Measurements from ENCODE around the gene TWIST1. TPM values are rescaled to one million over a fixed set of nuclear protein-coding genes. Genes with fewer than 3 reads are reported as not detected.

The TWIST1 gene
- total RNA-seq, 1 donor from 2014 or later = 11.5 TPM

DNA sequence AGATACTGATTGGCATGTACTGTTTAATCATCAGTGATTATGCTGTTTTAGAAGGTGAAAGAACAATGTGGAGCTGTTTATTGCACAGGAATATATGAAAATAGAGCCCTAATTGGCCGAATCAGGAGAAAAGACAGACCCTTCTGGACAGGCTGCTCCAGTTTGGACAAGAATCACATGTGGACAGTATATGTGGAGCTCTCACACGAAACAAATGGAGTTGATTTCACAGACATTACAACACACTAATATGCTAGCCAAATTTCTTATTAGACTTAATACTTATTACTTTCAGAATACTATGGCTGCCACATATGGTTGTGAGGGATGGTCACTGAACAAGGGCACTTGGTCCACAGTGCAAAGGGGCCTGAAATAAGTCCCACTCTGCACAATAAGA is 15.5 kb downstream of the TWIST1 start:
- no peak for DNase-seq (ENCODE audit: extremely low spot score in 2 of 2)
- Histone ChIP-seq H3K27ac (no peak overlapping the region), H3K9me3 (no peaks in the 10 kb centered on the region), H3K4me1 (peaks cover 7% of the 10 kb centered on the region), H3K36me3 (no peaks in the 10 kb centered on the region), H3K27me3 (no peaks in the 10 kb centered on the region), H3K4me3 (no peak overlapping the region)
- intact Hi-C loops (cut with DNase I) = no loop called here
- TF ChIP-seq, protein P1, sequence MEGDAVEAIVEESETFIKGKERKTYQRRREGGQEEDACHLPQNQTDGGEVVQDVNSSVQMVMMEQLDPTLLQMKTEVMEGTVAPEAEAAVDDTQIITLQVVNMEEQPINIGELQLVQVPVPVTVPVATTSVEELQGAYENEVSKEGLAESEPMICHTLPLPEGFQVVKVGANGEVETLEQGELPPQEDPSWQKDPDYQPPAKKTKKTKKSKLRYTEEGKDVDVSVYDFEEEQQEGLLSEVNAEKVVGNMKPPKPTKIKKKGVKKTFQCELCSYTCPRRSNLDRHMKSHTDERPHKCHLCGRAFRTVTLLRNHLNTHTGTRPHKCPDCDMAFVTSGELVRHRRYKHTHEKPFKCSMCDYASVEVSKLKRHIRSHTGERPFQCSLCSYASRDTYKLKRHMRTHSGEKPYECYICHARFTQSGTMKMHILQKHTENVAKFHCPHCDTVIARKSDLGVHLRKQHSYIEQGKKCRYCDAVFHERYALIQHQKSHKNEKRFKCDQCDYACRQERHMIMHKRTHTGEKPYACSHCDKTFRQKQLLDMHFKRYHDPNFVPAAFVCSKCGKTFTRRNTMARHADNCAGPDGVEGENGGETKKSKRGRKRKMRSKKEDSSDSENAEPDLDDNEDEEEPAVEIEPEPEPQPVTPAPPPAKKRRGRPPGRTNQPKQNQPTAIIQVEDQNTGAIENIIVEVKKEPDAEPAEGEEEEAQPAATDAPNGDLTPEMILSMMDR (IDR thresholded peaks at IDR 0.05) = no peak
- TF ChIP-seq POLR2A (IDR thresholded peaks at IDR 0.05) = no peak
- no peak for TF ChIP-seq POLR2AphosphoS5 (IDR thresholded peaks at IDR 0.05; ENCODE audit: insufficient read depth in 1 of 2, low read depth in 1 of 2)

DNA sequence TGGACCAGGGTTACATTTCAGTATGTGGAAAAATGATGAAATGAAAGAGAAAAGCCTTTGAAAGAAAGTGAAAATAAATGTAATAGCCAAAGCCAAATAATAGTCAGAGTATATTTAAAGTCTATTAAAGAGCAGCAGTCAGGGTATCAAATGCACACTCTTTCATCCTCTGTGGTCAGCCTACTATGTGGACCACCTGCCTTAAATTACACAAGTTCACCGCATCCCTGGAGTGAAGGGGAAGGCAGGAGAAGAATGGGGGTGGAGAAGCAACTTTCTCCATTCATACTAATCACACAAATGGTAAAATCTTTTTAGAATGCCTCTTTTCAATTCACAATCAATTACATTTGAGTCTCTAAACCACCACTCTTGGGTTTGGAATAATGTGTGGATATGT is 16.0 kb downstream of the TWIST1 start:
- Histone ChIP-seq H3K27me3 (no peaks in the 10 kb centered on the region), H3K27ac (no peak overlapping the region), H3K9me3 (no peaks in the 10 kb centered on the region), H3K4me1 (peaks cover 3% of the 10 kb centered on the region), H3K36me3 (no peaks in the 10 kb centered on the region), H3K4me3 (no peak overlapping the region)
- TF ChIP-seq POLR2A (IDR thresholded peaks at IDR 0.05) (no peak), POLR2AphosphoS5 (IDR thresholded peaks at IDR 0.05; ENCODE audit: insufficient read depth in 1 of 2, low read depth in 1 of 2) (no peak)
- TF ChIP-seq, protein P1 (IDR thresholded peaks at IDR 0.05) = no peak
- intact Hi-C loops (cut with DNase I) = no loop called here
- DNase-seq (ENCODE audit: extremely low spot score in 2 of 2) = no peak

DNA sequence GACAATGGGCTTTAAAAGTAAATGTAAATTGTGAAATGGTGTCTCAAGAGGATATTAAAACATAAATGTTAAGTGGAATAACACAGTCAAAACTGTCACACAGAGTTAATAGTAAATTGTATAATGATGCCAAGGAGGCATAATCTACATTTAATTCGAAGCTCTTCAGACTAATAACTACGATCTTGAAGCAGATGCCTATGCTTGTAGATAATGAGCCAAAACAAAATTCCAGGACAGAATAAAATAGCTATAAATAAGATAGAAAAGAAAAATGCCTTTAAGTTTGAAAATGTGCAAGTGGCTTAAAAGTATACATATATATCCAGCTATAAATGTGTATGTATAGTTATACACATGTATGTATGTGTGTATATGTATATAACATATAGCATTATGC is 17.5 kb downstream of the TWIST1 start:
- TF ChIP-seq, protein P1 (IDR thresholded peaks at IDR 0.05) = no peak
- TF ChIP-seq POLR2AphosphoS5 (IDR thresholded peaks at IDR 0.05; ENCODE audit: insufficient read depth in 1 of 2, low read depth in 1 of 2) = no peak
- no peak for TF ChIP-seq POLR2A (IDR thresholded peaks at IDR 0.05)
- no peaks in the 10 kb centered on the region for H3K9me3 ChIP-seq
- no peak for DNase-seq (ENCODE audit: extremely low spot score in 2 of 2)
- H3K4me1 ChIP-seq = no peaks in the 10 kb centered on the region
- H3K4me3 ChIP-seq = no peak overlapping the region
- no peaks in the 10 kb centered on the region for H3K36me3 ChIP-seq
- intact Hi-C loops (cut with DNase I) = no loop called here
- no peaks in the 10 kb centered on the region for H3K27me3 ChIP-seq
- H3K27ac ChIP-seq = no peak overlapping the region

DNA sequence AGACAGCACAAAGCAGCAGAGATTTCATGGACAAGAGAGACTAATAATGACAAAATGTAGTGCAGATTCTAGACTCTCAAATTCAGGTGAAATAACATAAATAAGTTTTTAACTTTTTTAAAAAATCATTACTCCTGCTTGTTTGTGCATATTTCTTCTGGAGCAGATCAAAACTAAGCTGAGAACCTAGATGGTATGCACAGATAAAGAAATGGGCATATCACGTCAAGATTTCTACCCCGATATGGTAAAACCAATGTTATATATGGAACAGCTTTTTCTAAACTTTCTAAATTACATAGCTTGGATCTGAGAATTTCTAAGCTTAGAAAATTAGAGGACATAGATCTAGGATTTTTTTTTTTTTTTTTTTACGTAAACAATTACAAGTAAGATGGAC is 18.2 kb downstream of the TWIST1 start:
- H3K36me3 ChIP-seq = no peaks in the 10 kb centered on the region
- DNase-seq (ENCODE audit: extremely low spot score in 2 of 2) = no peak
- no peak overlapping the region for H3K27ac ChIP-seq
- H3K9me3 ChIP-seq = no peaks in the 10 kb centered on the region
- H3K4me1 ChIP-seq = no peaks in the 10 kb centered on the region
- H3K27me3 ChIP-seq = no peaks in the 10 kb centered on the region
- H3K4me3 ChIP-seq = no peak overlapping the region
- TF ChIP-seq POLR2A (IDR thresholded peaks at IDR 0.05) (no peak), POLR2AphosphoS5 (IDR thresholded peaks at IDR 0.05; ENCODE audit: insufficient read depth in 1 of 2, low read depth in 1 of 2) (no peak)
- TF ChIP-seq, protein P1 (IDR thresholded peaks at IDR 0.05) = no peak
- intact Hi-C loops (cut with DNase I) = no loop called here

DNA sequence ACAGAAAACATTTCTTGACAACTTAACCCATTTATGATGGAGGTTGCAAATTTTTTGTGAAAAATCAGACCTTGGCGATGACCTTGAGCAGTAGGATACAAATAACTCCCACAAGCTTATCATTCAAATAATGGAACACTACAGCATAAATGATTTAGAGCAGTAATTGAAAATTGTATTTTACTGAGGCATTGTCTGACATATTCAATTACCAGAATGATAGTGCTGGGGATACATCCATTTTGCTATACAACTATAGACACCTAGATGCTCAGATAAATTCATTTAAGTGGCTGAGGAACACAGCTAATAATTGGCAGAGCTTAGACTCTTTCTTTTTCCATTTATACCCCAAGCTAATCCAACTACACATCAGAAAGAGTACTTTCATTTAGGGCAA is 18.9 kb downstream of the TWIST1 start:
- intact Hi-C loops (cut with DNase I) = no loop called here
- H3K27ac ChIP-seq = no peak overlapping the region

More for the DNA sequence above, 18.9 kb downstream of the TWIST1 start:
- DNase-seq (ENCODE audit: extremely low spot score in 2 of 2) = no peak
- H3K4me1 ChIP-seq = no peaks in the 10 kb centered on the region
- no peaks in the 10 kb centered on the region for H3K27me3 ChIP-seq
- H3K4me3 ChIP-seq = no peak overlapping the region
- no peaks in the 10 kb centered on the region for H3K36me3 ChIP-seq
- TF ChIP-seq POLR2AphosphoS5 (IDR thresholded peaks at IDR 0.05; ENCODE audit: insufficient read depth in 1 of 2, low read depth in 1 of 2) (no peak), POLR2A (IDR thresholded peaks at IDR 0.05) (no peak)
- TF ChIP-seq, protein P1 (IDR thresholded peaks at IDR 0.05) = no peak
- H3K9me3 ChIP-seq = no peaks in the 10 kb centered on the region
